ENCODE data around the gene ANKLE2.

Gene ANKLE2

DNA sequence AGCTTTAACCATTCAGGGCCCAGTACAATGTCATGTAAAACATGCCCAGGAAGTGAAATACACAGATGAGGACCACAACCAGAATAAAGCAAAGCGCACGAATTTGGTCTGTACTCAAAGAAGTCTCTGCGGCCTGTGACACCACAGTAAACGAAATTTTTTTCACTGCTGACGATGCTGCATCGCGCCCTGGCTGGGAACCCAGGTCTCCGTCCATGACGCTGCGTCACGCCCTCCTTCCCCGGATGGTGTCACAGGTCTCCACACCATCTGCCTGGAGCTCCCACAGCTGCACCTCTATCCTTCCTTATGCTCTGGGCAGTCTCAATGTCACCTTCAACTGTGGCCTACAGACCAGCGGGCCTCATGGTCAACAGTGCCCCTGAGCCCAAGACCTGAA lies 17.8 kb downstream of the ANKLE2 start:
- DNase-seq, result no peak

DNA sequence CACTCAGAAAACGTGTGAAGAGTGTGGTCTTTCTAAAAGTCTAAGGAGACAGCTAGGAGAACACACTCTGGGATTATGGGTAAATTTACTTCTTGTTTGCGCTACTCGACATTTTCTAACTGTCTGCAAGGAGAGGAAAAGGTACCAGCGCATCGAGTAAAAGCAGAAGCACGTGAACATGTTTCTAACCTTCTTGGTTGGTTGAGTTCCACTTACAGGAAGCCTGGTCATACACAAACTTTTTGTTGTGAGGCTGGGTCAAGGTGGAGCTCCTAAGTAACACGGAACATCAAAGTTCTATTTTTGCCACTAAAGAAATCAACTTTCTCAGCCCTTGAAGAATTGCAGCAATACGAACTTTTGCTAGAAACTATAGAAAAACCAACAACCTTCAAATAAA lies 20.0 kb downstream of the ANKLE2 start:
- DNase-seq, result no peak

DNA sequence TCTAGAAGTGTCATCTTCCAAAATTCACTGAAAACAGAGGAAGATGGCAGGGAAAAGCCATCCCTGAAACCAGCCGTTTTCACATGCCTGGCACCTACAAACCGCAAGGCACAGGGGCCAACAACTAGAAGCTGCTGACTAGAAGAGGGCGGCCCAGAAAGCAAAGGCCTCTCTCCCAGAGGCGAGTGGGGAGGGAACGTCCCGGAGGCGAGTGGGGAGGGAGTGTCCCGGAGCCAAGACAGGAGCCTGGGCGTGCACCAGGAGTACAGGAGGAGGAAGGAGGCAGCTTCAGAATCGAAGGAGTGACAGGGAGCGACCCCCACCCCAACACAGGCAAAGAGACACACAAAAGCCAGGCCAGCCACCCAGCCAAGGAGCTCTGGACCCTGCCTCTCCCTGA lies 21.0 kb downstream of the ANKLE2 start:
- DNase-seq, result no peak

DNA sequence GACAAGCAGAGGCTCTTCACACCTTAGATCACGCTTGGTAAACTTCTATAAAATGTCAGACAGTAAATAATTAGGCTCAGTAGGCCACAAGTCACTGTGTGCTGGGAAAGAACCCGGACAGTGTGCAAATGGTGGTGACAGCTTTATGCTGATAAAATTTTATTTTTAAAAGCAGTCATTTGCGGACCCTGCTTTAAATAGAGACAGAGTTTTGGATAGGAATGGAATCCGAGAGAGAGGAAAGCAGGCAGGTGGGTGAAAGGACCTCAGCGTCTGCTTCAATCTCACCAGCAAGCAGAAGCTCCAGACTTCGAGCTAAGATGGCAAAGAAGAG lies 21.4 kb downstream of the ANKLE2 start:
- DNase-seq, result no peak

GRCh38 chr12:132739600-132740312 lies 21.9 kb downstream of the ANKLE2 start:
- DNase-seq, result no peak

GRCh38 chr12:132736913-132737312 lies 24.7 kb downstream of the ANKLE2 start:
- no peak for DNase-seq

GRCh38 chr12:132736378-132736777 lies 25.3 kb downstream of the ANKLE2 start:
- no peak for DNase-seq

DNA sequence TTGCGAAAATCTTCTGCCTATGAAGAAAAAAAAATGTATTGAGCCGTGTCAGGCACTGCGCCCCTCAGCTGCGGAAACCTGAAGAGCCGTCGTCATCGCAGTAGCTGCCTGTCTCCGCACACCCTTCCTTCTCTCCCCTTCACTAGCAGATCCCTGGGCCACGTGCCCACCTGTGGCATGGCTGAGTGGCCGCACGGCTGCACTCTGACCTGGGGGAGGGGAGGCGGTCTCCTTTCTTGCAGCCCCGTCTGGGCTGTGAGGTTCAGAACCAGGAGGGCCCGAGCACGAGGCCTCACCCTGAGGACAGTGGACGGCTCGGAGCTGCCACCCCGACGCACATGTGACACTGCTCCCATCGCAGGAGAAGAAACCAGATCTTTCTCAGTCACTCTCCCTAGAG lies 26.1 kb downstream of the ANKLE2 start:
- DNase-seq, result no peak

DNA sequence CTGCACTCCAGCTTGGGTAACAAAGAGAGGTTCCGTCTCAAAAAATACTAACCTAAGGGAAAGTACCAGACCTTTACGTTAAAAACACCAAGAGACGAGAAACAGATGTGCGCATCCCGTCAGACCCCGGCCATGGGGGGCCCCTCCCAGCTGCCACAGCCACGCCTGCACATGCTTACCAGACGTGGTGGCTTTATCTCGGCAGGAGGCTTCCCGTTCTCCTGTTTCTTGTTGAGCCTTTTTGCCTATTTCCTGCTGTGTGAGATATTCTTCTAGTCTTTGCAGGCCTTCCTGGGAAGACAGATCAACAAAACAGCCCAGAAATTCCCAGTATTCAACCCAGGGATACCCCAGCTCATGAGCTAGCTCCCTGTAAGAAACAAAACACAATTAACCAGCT lies 27.4 kb downstream of the ANKLE2 start:
- DNase-seq, result no peak

DNA sequence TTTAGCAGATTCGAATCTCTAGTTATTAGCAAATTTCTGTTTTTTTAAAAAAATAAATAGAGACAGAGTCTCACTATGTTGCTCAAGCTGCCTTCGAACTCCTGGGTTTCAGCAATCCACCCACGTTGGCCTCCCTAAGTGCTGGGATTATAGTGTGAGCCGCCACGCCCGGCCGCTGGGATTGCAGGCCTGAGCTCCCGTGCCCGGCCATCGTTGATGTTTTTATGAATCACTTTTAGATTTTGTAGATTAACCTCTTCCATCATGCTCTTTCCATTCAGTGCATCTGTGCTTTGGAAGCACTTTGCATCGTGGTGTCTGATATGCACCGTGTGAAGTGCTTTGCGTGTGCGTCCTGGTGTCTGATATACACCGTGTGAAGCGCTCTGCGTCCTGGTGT lies 30.1 kb downstream of the ANKLE2 start:
- DNase-seq, result no peak

DNA sequence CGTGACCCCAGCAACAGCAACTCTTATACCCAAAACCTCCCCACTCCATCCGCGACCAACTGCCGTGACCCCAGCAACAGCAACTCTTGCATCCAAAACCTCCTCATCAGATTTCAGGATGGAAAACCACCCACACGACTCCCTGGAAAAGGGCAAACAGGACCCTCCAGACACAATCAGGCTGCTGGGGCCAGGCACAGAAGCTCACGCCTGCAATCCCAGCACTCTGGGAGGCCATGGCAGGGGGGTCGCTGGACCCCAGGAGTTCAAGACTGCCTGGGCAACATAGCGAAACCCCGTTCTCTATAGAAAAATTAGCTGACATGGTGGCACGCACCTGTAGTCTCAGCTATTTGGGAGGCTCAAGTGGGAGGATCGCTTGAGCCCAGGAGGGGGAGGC lies 31.3 kb downstream of the ANKLE2 start:
- no peak for DNase-seq

GRCh38 chr12:132729541-132730320 lies 31.9 kb downstream of the ANKLE2 start:
- no peak for DNase-seq

- DNase-seq, result no peak
Observed at GRCh38 chr12:132728502-132728901, 33.1 kb downstream of the ANKLE2 start.

GRCh38 chr12:132727091-132727794 lies 34.4 kb downstream of the ANKLE2 start:
- no peak for DNase-seq

GRCh38 chr12:132726386-132726785 lies 35.2 kb downstream of the ANKLE2 start:
- no peak for DNase-seq

DNA sequence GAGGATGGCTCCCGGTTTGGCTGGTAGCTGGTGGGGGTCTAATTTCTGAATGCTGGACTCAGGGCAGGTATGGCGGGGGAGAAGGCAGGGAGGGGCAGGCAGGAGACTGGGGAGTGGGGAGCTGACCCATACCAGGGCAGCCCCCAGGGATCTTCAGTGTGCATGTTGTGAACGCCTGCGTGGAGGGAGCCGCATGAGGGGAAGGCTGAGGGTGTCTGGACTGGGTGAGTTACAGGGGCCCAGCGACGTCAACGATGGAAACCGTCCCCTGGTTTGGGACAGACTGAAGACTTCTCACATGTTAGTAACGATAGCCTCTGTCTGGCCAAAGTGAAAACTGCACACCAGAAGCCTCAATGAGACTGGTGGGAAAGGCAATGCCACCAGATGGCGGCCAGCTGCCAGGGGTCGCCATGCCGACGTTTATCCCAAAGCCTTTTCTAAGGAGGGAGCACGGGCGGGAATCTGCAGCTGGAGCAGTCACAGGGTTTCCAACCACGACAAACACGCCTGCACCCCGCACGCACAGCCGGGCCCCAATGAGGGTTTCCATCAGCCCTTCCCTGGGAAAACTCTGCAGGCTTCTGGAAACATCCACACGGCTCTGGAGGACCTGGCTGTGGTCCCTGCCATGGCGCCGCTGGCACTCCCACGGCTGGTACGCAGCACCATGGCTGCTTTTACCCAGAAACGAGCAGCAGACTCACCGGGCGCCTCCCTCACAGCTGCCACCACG lies 37.0 kb downstream of the ANKLE2 start:
- DNase-seq, result no peak

DNA sequence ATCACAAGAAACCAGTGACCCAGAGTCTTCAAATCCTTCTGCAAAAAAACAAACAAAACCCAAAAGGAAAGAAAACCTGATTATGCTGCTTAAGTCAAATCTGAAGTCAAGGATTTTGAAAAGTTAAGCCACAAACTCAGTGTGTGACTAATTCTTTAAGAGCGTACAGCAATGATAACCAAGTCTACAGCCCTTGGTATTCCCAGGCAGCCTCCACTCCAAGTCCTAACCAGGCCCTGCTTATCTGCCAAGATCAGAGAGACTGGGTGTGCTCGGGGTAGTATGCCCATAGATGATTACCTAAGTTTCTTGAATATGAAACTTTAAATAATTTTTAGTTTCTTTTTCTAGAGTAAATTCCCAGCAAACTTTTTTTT lies 37.9 kb downstream of the ANKLE2 start:
- DNase-seq, result no peak

DNA sequence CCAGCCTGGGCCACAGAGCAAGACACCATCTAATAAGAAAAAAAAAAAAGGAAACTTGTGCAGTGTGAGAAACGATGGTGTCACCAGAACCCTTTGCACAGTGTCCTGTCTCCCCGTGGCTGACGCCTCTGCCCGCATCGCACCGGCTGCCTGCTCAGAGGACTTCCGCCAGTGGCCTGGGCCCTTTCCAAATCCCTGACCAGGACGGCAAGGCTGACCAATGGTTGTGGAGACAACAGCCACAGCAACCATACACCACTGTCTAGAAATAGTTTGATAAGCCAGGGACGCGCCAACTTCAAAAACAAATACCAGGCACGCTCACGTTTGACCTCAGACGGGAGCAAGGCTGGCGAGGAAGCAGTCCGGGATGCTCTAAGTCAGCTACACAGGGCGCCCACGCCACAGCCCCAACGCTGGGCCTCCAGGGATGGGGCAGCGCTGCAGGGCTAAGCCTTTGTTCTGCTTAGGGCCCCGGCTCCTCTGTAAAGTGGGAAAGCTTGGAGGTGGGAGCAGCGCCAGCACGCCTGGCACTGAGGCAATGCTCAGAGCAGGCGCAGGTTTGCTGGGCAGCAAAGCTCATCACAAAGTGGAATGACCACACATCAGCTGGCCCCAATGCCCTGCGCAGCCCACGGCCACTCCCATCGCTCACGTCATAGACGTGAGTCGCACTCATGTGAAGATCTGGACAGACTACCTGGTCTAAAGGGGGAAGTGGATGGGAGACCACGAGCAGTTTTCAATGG lies 38.4 kb downstream of the ANKLE2 start:
- DNase-seq, result no peak

GRCh38 chr12:132720606-132721345 lies 40.9 kb downstream of the ANKLE2 start:
- DNase-seq, result no peak

DNA sequence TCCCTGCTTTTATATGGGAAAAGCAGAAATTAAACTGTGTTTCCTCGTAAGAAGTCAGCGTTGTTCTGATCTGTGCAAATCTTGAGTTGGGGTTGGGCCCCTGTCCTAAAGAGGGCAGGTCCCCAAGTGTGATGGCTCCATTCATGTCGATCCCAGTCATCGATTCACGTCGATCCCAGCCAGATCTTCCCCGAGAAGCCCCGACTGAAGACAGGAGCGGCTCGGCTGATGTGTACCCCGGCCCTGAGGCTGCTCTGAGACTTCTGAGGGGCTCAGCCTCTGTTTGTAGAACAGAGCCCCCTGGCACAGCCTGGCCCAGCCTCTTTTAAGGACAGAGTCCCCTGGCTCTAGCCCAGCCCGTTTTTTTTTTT lies 41.7 kb downstream of the ANKLE2 start:
- no peak for DNase-seq

GRCh38 chr12:132719141-132719953 lies 42.3 kb downstream of the ANKLE2 start:
- DNase-seq, result no peak

Measured in activated CD4-positive, CD25-positive, alpha-beta regulatory T cell treated with anti-CD3 and anti-CD28 coated beads, Interleukin-2, amount 50 U/mL, for 72 hours (primary cell).